Glutamatergic neuron (in vitro differentiated cells): ENCODE data around the gene KIRREL3. TPM values are rescaled to one million over a fixed set of nuclear protein-coding genes. Genes with fewer than 3 reads are reported as not detected.

Experiments used
- DNase-seq: peaks from one replicate; pipeline ENCODE4 v3.0.0; 2022
- H3K27ac Mint-ChIP-seq: one replicate; pipeline ENCODE4 v1.8.0; 2020; ENCODE audit warnings: mild to moderate bottlenecking, mixed read lengths, inconsistent platforms; ENCODE audit not compliant: unreplicated experiment
- H3K27me3 Mint-ChIP-seq: one replicate; pipeline ENCODE4 v1.8.0; 2020; ENCODE audit warnings: mild to moderate bottlenecking, moderate library complexity, mixed read lengths, inconsistent platforms; ENCODE audit not compliant: unreplicated experiment
- H3K36me3 Mint-ChIP-seq: one replicate; pipeline ENCODE4 v1.8.0; 2020; ENCODE audit warnings: mild to moderate bottlenecking, mixed read lengths, inconsistent platforms; ENCODE audit not compliant: unreplicated experiment
- H3K4me1 Mint-ChIP-seq: one replicate; pipeline ENCODE4 v1.8.0; 2020; ENCODE audit warnings: mild to moderate bottlenecking, low read depth, mixed read lengths, inconsistent platforms; ENCODE audit not compliant: unreplicated experiment
- H3K4me3 Mint-ChIP-seq: one replicate; pipeline ENCODE4 v1.8.0; 2020; ENCODE audit warnings: mild to moderate bottlenecking, mixed read lengths, inconsistent platforms; ENCODE audit not compliant: unreplicated experiment
- H3K9me3 Mint-ChIP-seq: one replicate; pipeline ENCODE4 v1.8.0; 2020; ENCODE audit warnings: mild to moderate bottlenecking, moderate library complexity, mixed read lengths, inconsistent platforms; ENCODE audit not compliant: unreplicated experiment
- total RNA-seq: library from RNA; stranded (reverse); fragmentation: NEBNext Ultra II Directional; extraction: Animal tissue kit (Norgen Biotek cat#: 25700); gene quantifications from one replicate; pipeline ENCODE4 v1.2.1, GENCODE V29; 2021; ENCODE audit not compliant: unreplicated experiment
- TF ChIP-seq, protein P1 (sequence below): fragments of 200-600 bp; sonication (generic); IDR thresholded peaks from one replicate; pipeline ENCODE4 v1.5.0; 2021; ENCODE audit not compliant: partially characterized antibody, unreplicated experiment

The KIRREL3 gene
- total RNA-seq, 1 donor from 2014 or later = 25.3 TPM

DNA sequence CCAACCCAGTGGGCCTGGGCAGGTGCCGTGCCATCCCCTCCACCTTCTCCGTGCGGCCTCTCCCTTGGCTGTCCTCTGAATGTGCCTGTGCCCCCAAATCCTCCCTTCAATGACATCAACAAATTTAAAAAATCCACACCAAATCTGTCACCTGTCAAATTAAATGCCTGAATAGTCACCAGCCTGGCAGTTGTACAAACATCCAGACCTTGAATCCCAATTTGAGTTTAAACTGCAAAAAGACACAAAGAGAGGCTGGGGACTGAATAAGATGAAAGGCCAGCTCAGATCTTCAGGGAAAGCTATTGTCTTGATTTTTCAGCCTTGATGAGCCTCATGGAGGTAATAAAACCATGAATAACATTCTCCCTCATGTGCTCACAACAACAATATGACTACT is 194.7 kb downstream of the KIRREL3 start:
- no peaks in the 10 kb centered on the region for H3K9me3 Mint-ChIP-seq
- TF ChIP-seq, protein P1, sequence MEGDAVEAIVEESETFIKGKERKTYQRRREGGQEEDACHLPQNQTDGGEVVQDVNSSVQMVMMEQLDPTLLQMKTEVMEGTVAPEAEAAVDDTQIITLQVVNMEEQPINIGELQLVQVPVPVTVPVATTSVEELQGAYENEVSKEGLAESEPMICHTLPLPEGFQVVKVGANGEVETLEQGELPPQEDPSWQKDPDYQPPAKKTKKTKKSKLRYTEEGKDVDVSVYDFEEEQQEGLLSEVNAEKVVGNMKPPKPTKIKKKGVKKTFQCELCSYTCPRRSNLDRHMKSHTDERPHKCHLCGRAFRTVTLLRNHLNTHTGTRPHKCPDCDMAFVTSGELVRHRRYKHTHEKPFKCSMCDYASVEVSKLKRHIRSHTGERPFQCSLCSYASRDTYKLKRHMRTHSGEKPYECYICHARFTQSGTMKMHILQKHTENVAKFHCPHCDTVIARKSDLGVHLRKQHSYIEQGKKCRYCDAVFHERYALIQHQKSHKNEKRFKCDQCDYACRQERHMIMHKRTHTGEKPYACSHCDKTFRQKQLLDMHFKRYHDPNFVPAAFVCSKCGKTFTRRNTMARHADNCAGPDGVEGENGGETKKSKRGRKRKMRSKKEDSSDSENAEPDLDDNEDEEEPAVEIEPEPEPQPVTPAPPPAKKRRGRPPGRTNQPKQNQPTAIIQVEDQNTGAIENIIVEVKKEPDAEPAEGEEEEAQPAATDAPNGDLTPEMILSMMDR = no peak
- H3K27ac Mint-ChIP-seq = no peak overlapping the region
- no peak for DNase-seq
- H3K4me3 Mint-ChIP-seq = no peak overlapping the region
- no peaks in the 10 kb centered on the region for H3K36me3 Mint-ChIP-seq
- no peaks in the 10 kb centered on the region for H3K27me3 Mint-ChIP-seq
- H3K4me1 Mint-ChIP-seq = peaks cover 18% of the 10 kb centered on the region

DNA sequence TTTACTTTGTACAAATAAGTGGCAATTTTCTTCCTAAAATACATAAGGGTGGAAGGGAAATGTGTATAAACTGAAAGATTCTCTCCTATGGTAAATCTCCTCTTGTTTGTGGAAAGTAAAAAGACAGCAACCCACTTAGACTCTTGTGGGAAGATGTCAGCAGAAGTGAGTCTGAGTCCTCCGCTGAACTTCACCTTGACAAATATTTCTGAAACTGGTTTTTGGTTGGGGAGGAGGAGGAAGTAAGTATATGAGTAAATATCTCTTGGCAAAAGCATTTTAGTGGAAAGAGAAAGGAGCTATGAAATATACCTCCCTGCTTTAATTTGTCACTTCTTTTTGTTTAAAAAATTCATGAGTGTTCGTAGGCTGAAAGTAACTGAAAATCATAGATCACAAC is 196.2 kb downstream of the KIRREL3 start:
- Mint-ChIP-seq H3K36me3 (no peaks in the 10 kb centered on the region), H3K27ac (no peak overlapping the region), H3K4me3 (no peak overlapping the region)

DNA sequence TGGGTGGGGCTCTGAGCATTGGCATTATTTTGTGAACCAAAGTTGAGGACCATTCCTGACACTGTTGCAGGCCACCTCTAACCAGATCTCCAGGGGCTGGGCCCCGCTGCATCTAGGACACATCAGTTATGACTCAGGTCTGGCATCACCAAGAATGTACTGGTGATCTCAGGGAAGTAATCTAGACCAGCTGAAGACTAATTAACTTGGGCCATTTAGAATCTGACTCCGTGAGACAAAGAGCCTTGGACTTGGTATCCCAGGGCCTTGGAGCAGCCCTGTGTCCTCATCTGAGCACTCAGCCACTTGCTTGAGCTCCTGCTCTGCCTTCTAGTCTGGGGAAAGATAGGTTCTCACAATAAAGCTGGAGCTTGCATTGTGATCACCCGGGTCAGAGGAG is 200.6 kb downstream of the KIRREL3 start:
- H3K27me3 Mint-ChIP-seq = no peaks in the 10 kb centered on the region
- TF ChIP-seq, protein P1 = no peak

More for the DNA sequence above, 196.2 kb downstream of the KIRREL3 start:
- Mint-ChIP-seq H3K4me1 (peaks cover 17% of the 10 kb centered on the region), H3K27me3 (no peaks in the 10 kb centered on the region), H3K9me3 (no peaks in the 10 kb centered on the region)
- DNase-seq = no peak
- TF ChIP-seq, protein P1 = no peak

DNA sequence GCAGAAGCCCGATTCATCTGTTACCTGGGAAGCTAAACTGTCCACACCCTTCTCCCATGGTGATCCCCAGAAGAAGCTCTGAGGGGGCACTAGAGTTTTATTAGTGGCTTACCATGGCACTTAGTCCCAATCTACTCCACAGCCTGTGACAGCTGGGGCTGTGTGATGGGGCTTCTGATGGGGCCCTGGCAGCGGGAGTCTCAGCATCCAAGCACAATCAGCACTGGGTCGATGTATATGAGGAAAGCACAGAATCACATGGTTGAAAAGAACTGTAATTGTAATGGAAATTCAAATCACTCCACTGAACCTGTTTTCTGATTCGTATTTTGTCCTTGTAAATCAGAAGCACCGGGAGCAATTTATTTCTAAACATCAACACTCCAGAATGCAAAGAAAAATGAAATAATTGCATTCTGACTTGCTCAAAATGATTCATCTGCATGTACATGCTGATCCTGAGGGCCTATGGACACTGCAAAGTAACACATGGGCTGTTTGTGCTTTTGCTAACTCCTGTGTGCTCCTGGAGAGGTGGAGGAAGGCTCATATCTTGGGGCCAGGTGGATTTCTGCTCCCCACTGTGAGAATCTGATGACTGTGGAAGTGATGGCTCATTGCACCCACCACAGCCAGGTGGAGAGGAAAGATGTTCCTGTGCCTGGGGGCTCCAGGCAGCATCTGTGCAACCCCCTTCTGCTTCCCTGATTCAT is 203.0 kb downstream of the KIRREL3 start:
- Mint-ChIP-seq H3K27me3 (no peaks in the 10 kb centered on the region), H3K27ac (no peak overlapping the region), H3K4me3 (no peak overlapping the region), H3K4me1 (peaks cover 23% of the 10 kb centered on the region), H3K9me3 (peaks cover 6% of the 10 kb centered on the region), H3K36me3 (peaks cover 6% of the 10 kb centered on the region)
- TF ChIP-seq, protein P1 = no peak
- no peak for DNase-seq

More for the DNA sequence above, 200.6 kb downstream of the KIRREL3 start:
- no peak for DNase-seq
- H3K27ac Mint-ChIP-seq = no peak overlapping the region
- H3K36me3 Mint-ChIP-seq = peaks cover 6% of the 10 kb centered on the region
- peaks cover 23% of the 10 kb centered on the region for H3K4me1 Mint-ChIP-seq
- no peak overlapping the region for H3K4me3 Mint-ChIP-seq
- peaks cover 6% of the 10 kb centered on the region for H3K9me3 Mint-ChIP-seq

DNA sequence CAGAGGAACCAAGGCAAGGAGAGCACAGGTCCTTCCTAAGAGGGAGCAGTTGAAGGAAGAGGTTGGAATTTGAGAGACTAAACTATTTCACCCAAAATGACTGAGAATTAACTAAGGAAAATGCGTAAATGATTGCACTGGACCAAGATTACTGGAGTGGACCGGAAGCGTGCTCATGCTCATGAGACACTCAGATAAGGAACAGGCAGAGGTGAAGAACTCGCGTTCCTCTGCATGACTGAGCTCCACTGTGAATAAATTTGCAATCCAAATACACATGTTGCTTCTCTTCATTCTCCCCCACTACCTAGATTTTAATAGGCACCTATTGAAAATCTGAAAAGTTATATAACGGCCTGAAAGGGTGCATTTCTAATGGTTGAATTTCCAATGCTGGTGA is 207.0 kb downstream of the KIRREL3 start:
- Mint-ChIP-seq H3K27me3 (peaks cover 9% of the 10 kb centered on the region), H3K4me3 (no peak overlapping the region)

More for the DNA sequence above, 207.0 kb downstream of the KIRREL3 start:
- TF ChIP-seq, protein P1 = no peak
- peaks cover 15% of the 10 kb centered on the region for H3K4me1 Mint-ChIP-seq
- no peak for DNase-seq
- no peak overlapping the region for H3K27ac Mint-ChIP-seq
- H3K36me3 Mint-ChIP-seq = no peaks in the 10 kb centered on the region
- H3K9me3 Mint-ChIP-seq = peaks cover 3% of the 10 kb centered on the region
